ENCODE data around the gene TSPAN4.

GRCh38 chr11:901452-902061, 58.9 kb downstream of the TSPAN4 start:
- no peak for TF ChIP-seq CTCF (IDR thresholded peaks at IDR 0.05; ENCODE audit: borderline replicate concordance, extremely low read depth, low read length, poor library complexity, severe bottlenecking)
- no peak for TF ChIP-seq EZH2 (IDR thresholded peaks at IDR 0.05; ENCODE audit: borderline replicate concordance, low read depth, low read length, severe bottlenecking)

Measured in DND-41 (cell line).